SK-N-SH (cell line): ENCODE measurements around the gene UBE4B. TPM values are rescaled to one million over a fixed set of nuclear protein-coding genes. Genes with fewer than 3 reads are reported as not detected.
A peak's percentile ranks its signal among the peaks of the same experiment; 100 is the strongest.

Experiments used
- CTCF ChIA-PET: fragments of 300-600, 350-600 bp; formaldehyde crosslinking; extraction: SDS; loops from one replicate; lab custom pipeline; 2021; lab: Yijun Ruan, JAX
- POLR2A ChIA-PET: fragments of 350-600 bp; sonication (Branson Sonifier 250); formaldehyde crosslinking; extraction: SDS; loops from one replicate; lab custom pipeline; 2020; ENCODE audit warnings: antibody characterized with exemption, inconsistent platforms; lab: Yijun Ruan, JAX
- DNase-seq: peaks from one replicate; pipeline ENCODE4 v3.0.0; 2012
- H2AFZ ChIP-seq: fragments of 200-600 bp; sonication (generic); 2 replicates; pipeline ENCODE4 v1.8.1; 2016; ENCODE audit warnings: antibody characterized with exemption, mild to moderate bottlenecking, low read depth
- H3F3A ChIP-seq: fragments of 200-600 bp; sonication (generic); replicated peaks from 2 replicates; pipeline ENCODE3; 2016; ENCODE audit warnings: antibody characterized with exemption, mild to moderate bottlenecking; ENCODE audit not compliant: insufficient read depth
- H3K27ac ChIP-seq, 2 experiments: fragments of 200-500 bp in 1 of 2; fragments of 200-600 bp in 1 of 2; sonication (Bioruptor generic) in 1 of 2; sonication (generic), shearing (Covaris generic) in 1 of 2; 2 replicates each; pipeline versions ENCODE4 v1.5.1 to v1.6.1; 2014 to 2016; ENCODE audit warnings: low read depth in 2 of 2, inconsistent platforms in 1 of 2, low read length in 1 of 2, mild to moderate bottlenecking in 1 of 2, mixed read lengths in 1 of 2
- H3K27me3 ChIP-seq: fragments of 200-600 bp; sonication (generic), shearing (Covaris generic); 2 replicates; pipeline ENCODE4 v1.6.1; 2016; ENCODE audit warnings: mixed run types; ENCODE audit not compliant: insufficient read depth
- H3K36me3 ChIP-seq, 2 experiments: fragments of 200-500 bp in 1 of 2; fragments of 200-600 bp in 1 of 2; sonication (Bioruptor generic) in 1 of 2; sonication (generic) in 1 of 2; replicated peaks in 1 of 2; 2 replicates each; pipeline versions ENCODE3 to v1.5.1; 2014 to 2016; ENCODE audit warnings: low read length in 1 of 2, mild to moderate bottlenecking in 1 of 2; ENCODE audit not compliant: insufficient read depth in 2 of 2, control insufficient read depth in 1 of 2
- H3K4me1 ChIP-seq, 2 experiments: fragments of 200-500 bp in 1 of 2; fragments of 200-600 bp in 1 of 2; sonication (Bioruptor generic) in 1 of 2; sonication (generic), shearing (Covaris generic) in 1 of 2; 2 replicates each; pipeline versions ENCODE4 v1.5.1 to v1.6.1; 2014 to 2016; ENCODE audit warnings: low read depth in 1 of 2, low read length in 1 of 2, mixed run types in 1 of 2; ENCODE audit not compliant: insufficient read depth in 2 of 2, control insufficient read depth in 1 of 2
- H3K4me2 ChIP-seq: fragments of 200-600 bp; sonication (generic), shearing (Covaris generic); 2 replicates; pipeline ENCODE4 v1.6.1; 2017; ENCODE audit warnings: mixed run types
- H3K4me3 ChIP-seq, 2 experiments: fragments of 200-500 bp in 1 of 2; fragments of 200-600 bp in 1 of 2; sonication (Bioruptor generic) in 1 of 2; sonication (generic), shearing (Covaris generic) in 1 of 2; 2 replicates each; pipeline versions ENCODE4 v1.5.1 to v1.8.1; 2014 to 2016; ENCODE audit warnings: low read depth in 2 of 2, inconsistent platforms in 1 of 2, low read length in 1 of 2, mild to moderate bottlenecking in 1 of 2, mixed read lengths in 1 of 2, moderate library complexity in 1 of 2
- H3K79me2 ChIP-seq: fragments of 200-600 bp; sonication (generic); 2 replicates; pipeline ENCODE4 v1.8.1; 2017; ENCODE audit warnings: mild to moderate bottlenecking; ENCODE audit not compliant: insufficient read depth
- H3K9ac ChIP-seq: fragments of 200-600 bp; sonication (generic); 2 replicates; pipeline ENCODE4 v1.6.1; 2017; ENCODE audit warnings: mixed run types
- H3K9me2 ChIP-seq: fragments of 200-600 bp; sonication (generic); 2 replicates; pipeline ENCODE4 v1.6.1; 2017; ENCODE audit warnings: mixed run types
- H3K9me3 ChIP-seq: fragments of 200-600 bp; sonication (generic); 2 replicates; pipeline ENCODE4 v1.6.1; 2017; ENCODE audit warnings: mixed run types, mild to moderate bottlenecking, moderate library complexity
- H4K20me1 ChIP-seq: fragments of 200-600 bp; sonication (generic); 2 replicates; pipeline ENCODE4 v1.6.1; 2017; ENCODE audit warnings: mild to moderate bottlenecking, mixed run types; ENCODE audit not compliant: insufficient read depth
- CHD2 ChIP-seq: fragments of 150-350 bp; IDR thresholded peaks from 2 replicates; pipeline ENCODE4 v1.6.1; 2018; ENCODE audit warnings: low read length; ENCODE audit not compliant: partially characterized antibody
- CTCF ChIP-seq: fragments of 200-600 bp; sonication (generic); IDR thresholded peaks from 2 replicates; pipeline ENCODE4 v1.6.1; 2017; ENCODE audit warnings: antibody characterized with exemption, mild to moderate bottlenecking, moderate library complexity
- ELF1 ChIP-seq: IDR thresholded peaks from 2 replicates; pipeline ENCODE4 v1.4.0; 2012
- EP300 ChIP-seq, 2 experiments: IDR thresholded peaks; 2 replicates each; pipeline versions ENCODE4 v1.4.0 to v1.6.1; 2012; ENCODE audit warnings: borderline replicate concordance in 1 of 2, low read depth in 1 of 2, low read length in 1 of 2
- EZH2phosphoT487 ChIP-seq: fragments of 200-600 bp; sonication (generic); IDR thresholded peaks from 2 replicates; pipeline ENCODE4 v1.6.1; 2017; ENCODE audit warnings: low read depth, mixed run types, mild to moderate bottlenecking, antibody characterized with exemption, moderate library complexity, borderline replicate concordance
- GABPA ChIP-seq: IDR thresholded peaks from 2 replicates; pipeline ENCODE4 v1.4.0; 2012; ENCODE audit warnings: low read depth, mild to moderate bottlenecking
- GATA2 ChIP-seq: sonication (generic); formaldehyde crosslinking; IDR thresholded peaks from 2 replicates; pipeline ENCODE4 v1.5.0; 2020; ENCODE audit warnings: mild to moderate bottlenecking, missing genetic modification reagents
- MAX ChIP-seq: IDR thresholded peaks from 2 replicates; pipeline ENCODE4 v1.4.0; 2012; ENCODE audit warnings: low read depth
- MEF2A ChIP-seq: IDR thresholded peaks from 2 replicates; pipeline ENCODE4 v1.4.0; 2012; ENCODE audit warnings: low read depth, borderline replicate concordance
- MXI1 ChIP-seq: IDR thresholded peaks from 2 replicates; pipeline ENCODE4 v1.6.1; 2012; ENCODE audit warnings: mild to moderate bottlenecking, low read depth, low read length, improper control_type of control experiment
- NFIC ChIP-seq: IDR thresholded peaks from 2 replicates; pipeline ENCODE4 v1.4.0; 2012; ENCODE audit warnings: borderline replicate concordance
- NRF1 ChIP-seq: IDR thresholded peaks from 2 replicates; pipeline ENCODE4 v1.6.1; 2012; ENCODE audit warnings: low read depth, mild to moderate bottlenecking, low read length
- PBX3 ChIP-seq: IDR thresholded peaks from 2 replicates; pipeline ENCODE4; 2012
- POLR2AphosphoS5 ChIP-seq: IDR thresholded peaks from 2 replicates; pipeline ENCODE4 v1.6.1; 2012; ENCODE audit warnings: low read depth, low read length
- RAD21 ChIP-seq: IDR thresholded peaks from 2 replicates; pipeline ENCODE4 v1.6.1; 2012; ENCODE audit warnings: mild to moderate bottlenecking, low read length
- RCOR1 ChIP-seq: fragments of 150-350 bp; IDR thresholded peaks from 2 replicates; pipeline ENCODE4 v1.6.1; 2017; ENCODE audit warnings: antibody characterized with exemption, low read length
- REST ChIP-seq: IDR thresholded peaks from 2 replicates; pipeline ENCODE4 v1.6.1; 2012; ENCODE audit warnings: mild to moderate bottlenecking, low read depth, low read length, moderate library complexity
- RFX5 ChIP-seq: IDR thresholded peaks from 2 replicates; pipeline ENCODE4 v1.6.1; 2012; ENCODE audit warnings: mild to moderate bottlenecking, improper control_type of control experiment, low read length
- SMC3 ChIP-seq: IDR thresholded peaks from 2 replicates; pipeline ENCODE4 v1.6.1; 2012; ENCODE audit warnings: low read depth, low read length, improper control_type of control experiment
- TAF1 ChIP-seq: IDR thresholded peaks from 2 replicates; pipeline ENCODE4 v1.6.1; 2012; ENCODE audit warnings: low read depth, mild to moderate bottlenecking, low read length, moderate library complexity, borderline replicate concordance
- TEAD4 ChIP-seq: IDR thresholded peaks from 2 replicates; pipeline ENCODE4 v1.4.0; 2012; ENCODE audit warnings: mild to moderate bottlenecking, borderline replicate concordance; ENCODE audit not compliant: insufficient read depth
- USF1 ChIP-seq: IDR thresholded peaks from 2 replicates; pipeline ENCODE4 v1.4.0; 2012; ENCODE audit warnings: low read depth, borderline replicate concordance
- USF2 ChIP-seq: fragments of 150-350 bp; IDR thresholded peaks from 2 replicates; pipeline ENCODE4 v1.6.1; 2017; ENCODE audit warnings: antibody characterized with exemption, low read length, low read depth, borderline replicate concordance
- WGBS: methylation state at CpG from one replicate; pipeline ENCODE4 v1.1.6; 2017; ENCODE audit warnings: low lambda C conversion rate; 5-methylcytosine and 5-hydroxymethylcytosine counted together
- polyA plus RNA-seq, 3 experiments: library from polyadenylated mRNA; depleted of rRNA; stranded (reverse); fragments of >200 nt; gene quantifications; 2 replicates each; pipeline ENCODE4 v1.2.3, GENCODE V29; 2012

The UBE4B gene
- 14.4 and 19.1 TPM in 2 replicates for polyA plus RNA-seq (2012; rRNA removed)
- 13.1 and 13.7 TPM in 2 replicates for polyA plus RNA-seq (2012; cell fraction: cytosol; rRNA removed)
- polyA plus RNA-seq (2012; cell fraction: nucleus; rRNA removed) = 39.9 and 45.0 TPM in 2 replicates

GRCh38 chr1:10032590-10033358 lies at the start of gene UBE4B:
TSS of gene UBE4B (plus strand) at chr1:10032958. CDS start at chr1:10033671, 713 bp downstream.
- H3F3A ChIP-seq = peaks cover 32% of the 10 kb centered on the region
- TF ChIP-seq GATA2 (CRISPR knock-in tag) (no peak), MXI1 (peak; percentile 90), USF2 (peak; percentile 78), GABPA (peak; percentile 47; the same call in 1 of the 2 replicates), EZH2phosphoT487 (no peak), MEF2A (no peak), TEAD4 (no peak), NFIC (no peak), ELF1 (no peak), POLR2AphosphoS5 (peak; percentile 42), TAF1 (no peak; the same call in 1 of the 2 replicates), MAX (no peak), RFX5 (0 out of 2 replicates have a peak, but pooled peaks have one; percentile 56), SMC3 (peak; percentile 94), EP300 (IDR thresholded peaks at IDR 0.05; ENCODE audit: borderline replicate concordance in 1 of 2, low read depth in 1 of 2, low read length in 1 of 2) (no peak), RAD21 (peak; percentile 83), CTCF (peak; percentile 74), RCOR1 (peak; percentile 73; the same call in 1 of the 2 replicates), CHD2 (peak; percentile 53), REST (no peak), PBX3 (peak; percentile 24; the same call in 1 of the 2 replicates), USF1 (peak; percentile 95), NRF1 (peak; percentile 92)

More at GRCh38 chr1:10032590-10033358, at the start of gene UBE4B:
- peak within 1 kb of the TSS; percentile 83 for H3K4me2 ChIP-seq
- peaks cover 0 to 14% of the 10 kb centered on the region in 2 experiments for H3K36me3 ChIP-seq
- peaks cover 5 to 7% of the 10 kb centered on the region in 2 experiments; a peak in 3 of 4 replicates for H3K4me1 ChIP-seq
- POLR2A ChIA-PET = interaction anchor here (1.2 to 1.4 kb wide), 2 partner anchors 89 to 122 kb away, joined by 5 read pairs; partner anchors contain the start of genes LZIC and NMNAT1
- H3K9me2 ChIP-seq = no peaks in the 10 kb centered on the region
- H3K27ac ChIP-seq = peak within 1 kb of the TSS; percentile 92 to 93
- H4K20me1 ChIP-seq = peaks cover 7% of the 10 kb centered on the region
- 0% methylated on average over 14 of the region's 73 CpGs for WGBS
- peaks cover 44% of the 10 kb centered on the region for H3K79me2 ChIP-seq
- peak; percentile 99 for DNase-seq
- peak within 1 kb of the TSS; percentile 77 to 91 for H3K4me3 ChIP-seq
- CTCF ChIA-PET = interaction anchor here (0.7 to 4.5 kb wide), 11 partner anchors 13 to 406 kb away, joined by 3 to 20 read pairs (median 3); no protein-coding TSS in a partner anchor
- H2AFZ ChIP-seq = peak within 1 kb of the TSS; percentile 100
- no peaks in the 10 kb centered on the region for H3K27me3 ChIP-seq
- peak within 1 kb of the TSS; percentile 82 for H3K9ac ChIP-seq
- no peaks in the 10 kb centered on the region for H3K9me3 ChIP-seq
